Ureter (tissue), 1 donor: Measurements from ENCODE around the gene PUSL1. TPM values are rescaled to one million over a fixed set of nuclear protein-coding genes. Genes with fewer than 3 reads are reported as not detected.
A peak's percentile ranks its signal among the peaks of the same experiment; 100 is the strongest.

ENCODE experiments used
- DNase-seq: peaks from one replicate; pipeline ENCODE4 v3.0.0-alpha.2; 2020; ENCODE audit warnings: low spot score
- total RNA-seq: library from RNA; stranded (reverse); gene quantifications from one replicate; pipeline ENCODE4 v1.2.4, GENCODE V29; 2023
- donor health status: DM: yes; HTN: yes; CAD: no.

PUSL1 gene, protein sequence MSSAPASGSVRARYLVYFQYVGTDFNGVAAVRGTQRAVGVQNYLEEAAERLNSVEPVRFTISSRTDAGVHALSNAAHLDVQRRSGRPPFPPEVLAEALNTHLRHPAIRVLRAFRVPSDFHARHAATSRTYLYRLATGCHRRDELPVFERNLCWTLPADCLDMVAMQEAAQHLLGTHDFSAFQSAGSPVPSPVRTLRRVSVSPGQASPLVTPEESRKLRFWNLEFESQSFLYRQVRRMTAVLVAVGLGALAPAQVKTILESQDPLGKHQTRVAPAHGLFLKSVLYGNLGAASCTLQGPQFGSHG
- 29.0 TPM for total RNA-seq

DNA sequence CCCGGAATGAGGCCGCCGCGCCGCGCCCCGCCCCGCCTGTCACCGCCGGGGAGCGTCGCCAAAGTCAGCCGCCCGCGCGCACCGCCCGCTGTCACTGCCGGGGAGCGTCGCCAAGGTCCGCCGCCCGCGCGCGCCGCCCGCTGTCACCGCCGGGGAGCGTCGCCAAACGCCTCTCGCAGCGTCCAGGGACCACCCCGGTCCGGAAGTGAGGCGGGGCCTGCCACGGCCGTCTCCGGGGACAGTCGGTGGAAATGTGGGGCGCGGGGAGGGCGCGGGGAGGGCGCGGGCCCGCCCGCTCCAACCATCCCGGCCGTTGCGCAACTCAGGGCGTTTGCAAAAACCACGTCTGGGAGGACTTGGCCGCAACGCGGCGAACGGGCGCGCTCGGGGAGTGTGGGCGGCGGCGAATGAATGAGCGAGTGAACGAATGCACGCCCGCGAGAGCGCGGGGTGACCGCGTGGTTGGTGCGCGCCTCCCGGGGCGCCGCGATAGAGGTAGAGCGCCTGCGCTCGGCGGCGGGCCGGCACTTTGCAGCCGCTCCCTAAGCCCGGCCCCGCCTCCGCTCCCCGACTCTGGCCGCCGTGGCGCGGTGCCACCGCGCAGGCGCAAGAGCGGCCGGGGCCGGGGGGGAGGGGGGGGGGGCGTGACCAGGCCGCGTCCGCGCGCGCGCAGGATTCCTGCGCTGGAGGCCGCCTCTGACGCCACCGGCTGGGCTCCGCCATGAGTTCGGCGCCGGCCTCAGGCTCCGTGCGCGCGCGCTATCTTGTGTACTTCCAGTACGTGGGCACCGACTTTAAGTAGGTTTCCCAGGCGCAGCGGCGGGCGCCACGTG lies at the start of gene PUSL1, which contains the start of gene ACAP3:
TSS of gene PUSL1 (plus strand) at position 675 of the 833 bp plus-strand sequence. CDS start at position 722, 47 bp downstream.
TSS of gene ACAP3 (minus strand) at position 8 of the 833 bp plus-strand sequence. CDS start 115 bp downstream, outside the sequence.
- peak; percentile 91 for DNase-seq

DNA sequence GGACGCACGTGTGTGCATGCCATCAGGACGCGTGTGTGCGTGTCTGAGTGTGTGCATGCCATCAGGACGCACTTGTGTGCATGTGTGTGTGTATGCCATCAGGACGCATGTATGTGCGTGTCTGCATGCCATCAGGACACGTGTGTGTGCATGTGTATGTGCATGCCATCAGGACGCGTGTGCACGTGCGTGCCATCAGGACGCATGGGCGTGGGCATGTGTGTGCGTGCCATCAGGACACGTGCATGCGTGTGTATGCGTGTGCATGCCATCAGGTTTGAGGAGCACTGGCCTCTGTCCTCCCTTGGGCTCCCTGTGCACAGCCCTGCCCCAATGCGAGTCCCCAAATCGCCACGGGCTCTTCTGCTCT lies 49.3 kb upstream of the PUSL1 start:
- no peak for DNase-seq

DNA sequence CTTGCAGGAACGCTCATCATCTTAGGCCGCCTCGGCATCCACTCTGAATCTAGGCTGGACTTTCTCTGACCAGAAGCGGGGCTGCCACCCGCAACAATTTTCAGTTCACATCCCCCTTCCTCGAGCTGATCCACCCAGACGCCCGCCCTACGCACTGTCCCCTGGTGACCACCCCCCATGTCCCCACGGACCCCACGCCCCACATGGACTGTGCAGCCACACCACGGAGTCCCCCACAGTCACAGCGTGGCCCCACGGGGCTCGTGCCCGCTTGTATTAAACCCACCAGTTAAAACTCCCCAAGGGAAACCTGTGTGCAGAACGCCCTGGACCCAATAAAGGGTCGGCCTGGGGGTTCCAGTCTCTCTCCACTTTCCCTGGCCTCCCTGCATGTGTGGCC lies 48.9 kb upstream of the PUSL1 start:
- no peak for DNase-seq

DNA sequence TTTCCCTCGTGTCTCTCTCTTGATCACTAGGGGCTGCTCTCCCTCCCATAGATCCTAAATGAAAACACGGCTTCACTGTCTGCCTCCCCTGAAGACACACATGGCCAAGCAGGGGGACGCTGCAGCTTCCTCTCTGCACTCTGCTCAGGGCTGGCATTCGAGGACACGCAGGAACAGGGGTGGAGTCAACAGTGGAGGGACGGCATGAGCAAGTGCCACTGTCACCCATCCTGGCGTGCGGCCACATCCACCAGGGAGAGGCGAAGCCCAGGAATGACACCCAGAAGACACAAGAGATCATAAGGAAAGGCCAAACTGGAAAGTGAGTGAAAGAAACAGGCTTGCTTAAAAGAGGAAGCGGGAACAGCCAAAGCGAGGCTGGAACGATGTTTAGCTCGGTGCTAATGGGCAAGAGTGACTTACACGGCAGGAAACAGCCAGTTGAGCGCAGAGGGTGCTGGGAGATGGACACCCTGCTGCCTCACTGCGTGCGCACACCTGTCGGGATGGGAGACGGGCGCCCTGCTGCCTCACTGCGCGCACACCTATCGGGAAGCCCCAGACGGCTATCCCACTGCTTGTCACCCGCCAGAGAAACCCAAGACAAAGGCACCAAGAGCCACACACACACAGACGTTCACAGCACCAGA lies 48.3 kb upstream of the PUSL1 start:
- DNase-seq, result no peak

DNA sequence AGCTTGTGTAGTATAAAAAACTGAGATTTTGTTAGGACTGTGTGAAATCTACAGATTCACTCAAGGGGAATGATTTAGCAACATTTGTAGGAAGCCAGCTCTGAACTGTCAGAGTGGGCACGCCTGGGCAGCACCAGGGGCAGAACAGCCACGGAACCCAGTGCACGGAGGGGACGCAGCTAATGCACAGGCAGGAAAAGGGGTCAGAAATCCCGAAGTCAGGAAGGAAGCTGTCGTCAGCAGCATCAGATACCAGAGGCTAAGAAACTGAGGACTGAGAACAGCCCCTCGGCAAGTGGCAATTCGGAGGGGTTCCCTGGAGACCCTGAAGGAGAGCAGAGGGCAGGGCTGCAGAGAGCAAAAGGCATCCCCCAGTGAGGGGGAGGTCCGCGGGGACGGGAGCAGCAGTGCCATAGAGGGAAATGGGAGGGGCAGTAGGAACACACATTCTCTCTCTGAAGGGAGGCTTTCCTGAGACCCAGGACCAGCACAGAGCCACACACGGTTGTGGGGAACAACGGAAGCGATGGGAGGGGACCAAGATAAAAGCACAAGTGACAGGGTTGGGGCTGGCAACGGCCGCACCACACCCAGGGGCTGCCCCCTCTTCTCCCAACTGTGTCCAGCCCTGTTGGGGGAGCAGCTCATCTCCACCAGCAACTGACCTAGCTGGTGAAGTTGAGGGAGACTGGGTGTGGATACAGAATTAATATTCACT lies 47.4 kb upstream of the PUSL1 start:
- DNase-seq, result no peak

DNA sequence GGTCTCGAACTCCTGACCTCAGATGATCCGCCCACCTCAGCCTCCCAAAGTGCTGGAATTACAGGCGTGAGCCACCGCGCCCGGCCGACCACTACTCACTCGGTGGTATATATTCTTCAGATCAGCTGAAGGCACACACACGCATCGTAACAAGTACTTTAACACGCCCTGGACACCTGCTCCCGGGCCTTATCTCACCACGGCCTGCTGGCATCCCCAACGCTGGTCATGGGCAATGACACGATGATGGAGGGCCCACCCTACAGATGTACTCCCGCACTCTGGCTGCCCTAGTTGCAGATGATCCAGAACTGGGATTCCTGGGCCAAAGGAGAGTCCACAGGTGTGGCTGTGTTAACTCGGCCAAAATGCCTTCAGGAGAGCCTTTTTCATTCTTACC lies 46.3 kb upstream of the PUSL1 start:
- DNase-seq, result no peak

DNA sequence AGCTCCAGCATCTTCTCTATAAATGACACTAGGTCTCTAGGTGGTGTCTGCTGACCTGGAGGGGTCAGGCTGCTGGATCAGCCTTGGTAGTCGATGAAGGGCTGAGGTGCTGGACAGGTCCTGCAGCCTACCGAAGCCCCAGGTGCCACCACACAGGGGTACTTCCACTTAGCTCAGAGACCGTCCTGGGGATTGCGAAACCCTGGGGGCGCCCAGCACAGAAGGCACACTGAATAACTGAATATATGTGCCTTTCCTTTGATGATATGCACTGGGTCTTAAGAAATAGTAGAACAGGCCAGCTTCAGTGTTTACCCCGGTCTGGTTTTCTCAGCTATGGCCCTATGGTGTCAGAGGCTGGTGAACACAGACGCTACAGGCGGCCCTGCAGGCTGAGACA lies 45.6 kb upstream of the PUSL1 start:
- DNase-seq, result no peak

DNA sequence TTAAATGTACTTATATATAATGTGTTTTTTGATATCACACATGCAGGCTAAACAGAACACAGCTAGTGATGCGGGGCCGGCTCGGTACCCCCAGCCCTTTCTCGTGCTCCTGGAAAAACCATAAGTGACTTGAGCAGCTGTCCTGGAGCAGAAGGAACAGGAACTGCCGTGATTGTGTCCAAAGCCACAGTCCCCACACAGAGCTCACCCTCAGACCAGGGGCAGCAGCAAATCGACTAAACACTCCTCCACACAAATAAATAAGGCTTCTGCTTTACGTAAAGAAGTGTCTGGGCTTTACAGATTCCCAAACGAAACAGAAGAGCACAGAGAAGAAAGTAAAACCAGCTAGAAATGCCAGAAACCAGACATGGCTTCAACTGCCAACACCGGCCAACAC lies 44.4 kb upstream of the PUSL1 start:
- no peak for DNase-seq

DNA sequence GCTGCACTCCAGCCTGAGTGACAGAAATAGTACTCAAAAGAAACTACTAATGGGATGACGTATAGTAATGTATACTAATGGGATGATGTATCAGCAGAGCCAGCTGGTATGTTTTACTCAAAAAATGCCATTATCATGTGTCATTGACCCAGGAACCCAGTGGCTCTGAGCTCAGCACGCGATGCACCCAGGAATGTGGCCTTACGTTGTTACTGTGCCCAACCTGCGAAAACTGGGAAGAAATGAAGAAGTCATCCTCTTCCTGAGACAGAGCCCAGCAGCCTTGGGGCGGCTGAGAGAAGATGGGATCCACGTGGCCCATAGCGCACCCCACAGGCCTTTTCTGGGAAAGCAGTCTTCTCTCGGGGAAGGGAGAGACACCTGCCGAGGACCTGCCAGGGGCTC lies 43.5 kb upstream of the PUSL1 start:
- no peak for DNase-seq

DNA sequence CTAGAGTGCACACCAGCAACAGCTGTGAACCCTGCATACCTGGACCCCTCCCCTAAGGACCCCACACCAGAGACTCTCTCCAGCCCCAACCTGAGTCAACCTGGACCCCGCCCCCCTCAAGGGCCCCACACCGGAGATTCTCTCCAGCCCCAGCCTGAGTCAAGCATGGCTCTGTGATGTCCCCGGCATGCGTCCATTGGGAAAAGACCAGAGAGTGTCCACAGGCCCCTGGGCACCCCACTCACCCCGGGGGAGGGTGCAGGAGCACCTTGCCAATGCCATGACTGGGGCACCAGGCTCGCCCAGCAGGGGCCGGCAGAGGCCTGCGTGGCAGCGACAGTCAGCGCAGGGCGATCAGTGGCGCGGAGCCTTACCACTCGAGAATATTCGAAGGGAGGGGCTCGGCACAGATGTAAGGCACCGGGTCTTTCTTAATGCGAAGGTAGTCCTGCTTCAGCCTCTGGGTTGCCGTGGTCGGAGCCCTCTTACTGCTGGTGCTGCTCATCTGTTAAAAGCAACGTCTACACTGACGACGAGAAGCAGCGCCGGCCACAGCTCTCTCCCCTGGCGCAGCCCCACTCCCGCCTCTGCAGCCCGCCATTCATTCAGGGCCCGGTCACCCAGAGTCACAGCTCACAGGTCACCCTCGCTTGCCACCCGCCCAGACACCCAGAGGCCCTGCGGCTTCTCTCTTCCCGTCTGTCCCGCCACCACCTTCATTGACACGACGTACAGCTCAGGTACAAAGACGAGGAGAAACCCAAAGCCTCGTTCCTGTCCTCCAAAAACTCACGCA lies 40.7 kb upstream of the PUSL1 start:
- no peak for DNase-seq

DNA sequence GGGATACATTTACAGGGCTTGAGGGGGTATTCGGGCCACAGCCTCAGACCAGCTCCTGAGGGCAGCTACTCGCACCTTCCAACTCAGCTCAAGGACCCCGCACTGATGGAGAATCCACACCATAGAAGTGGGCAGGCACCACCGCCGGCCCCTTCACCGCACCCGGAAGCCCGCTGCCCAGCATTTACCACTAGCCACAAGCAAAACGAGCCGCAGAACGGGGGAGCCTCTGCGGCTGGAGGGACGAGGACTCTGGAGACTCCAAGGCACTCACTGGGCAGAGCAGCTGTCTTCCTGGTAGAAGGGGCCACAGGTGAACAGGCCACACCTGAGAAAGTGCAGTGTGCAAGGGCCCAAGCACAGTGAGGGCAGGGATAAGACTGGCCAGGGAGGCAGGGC lies 40.1 kb upstream of the PUSL1 start:
- DNase-seq, result no peak

DNA sequence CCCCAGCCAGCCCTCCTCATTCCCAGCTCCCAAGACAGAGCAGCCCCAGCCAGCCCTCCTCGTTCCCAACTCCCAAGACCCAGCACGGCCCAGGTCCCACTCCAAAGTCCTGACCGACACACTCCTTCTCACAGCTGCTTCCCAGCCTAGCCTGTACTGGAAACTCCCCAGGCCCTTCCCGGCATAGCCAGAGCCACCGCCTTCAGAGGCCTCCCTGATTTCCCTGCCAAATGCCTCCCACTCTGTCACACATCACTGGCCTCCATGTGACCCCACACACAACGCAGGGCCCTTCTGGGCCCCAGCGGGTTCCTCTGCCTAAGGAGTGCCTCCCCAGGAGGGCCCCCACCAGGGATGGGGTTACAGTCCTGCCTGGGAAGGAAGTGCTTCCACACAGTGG lies 37.6 kb upstream of the PUSL1 start:
- no peak for DNase-seq

DNA sequence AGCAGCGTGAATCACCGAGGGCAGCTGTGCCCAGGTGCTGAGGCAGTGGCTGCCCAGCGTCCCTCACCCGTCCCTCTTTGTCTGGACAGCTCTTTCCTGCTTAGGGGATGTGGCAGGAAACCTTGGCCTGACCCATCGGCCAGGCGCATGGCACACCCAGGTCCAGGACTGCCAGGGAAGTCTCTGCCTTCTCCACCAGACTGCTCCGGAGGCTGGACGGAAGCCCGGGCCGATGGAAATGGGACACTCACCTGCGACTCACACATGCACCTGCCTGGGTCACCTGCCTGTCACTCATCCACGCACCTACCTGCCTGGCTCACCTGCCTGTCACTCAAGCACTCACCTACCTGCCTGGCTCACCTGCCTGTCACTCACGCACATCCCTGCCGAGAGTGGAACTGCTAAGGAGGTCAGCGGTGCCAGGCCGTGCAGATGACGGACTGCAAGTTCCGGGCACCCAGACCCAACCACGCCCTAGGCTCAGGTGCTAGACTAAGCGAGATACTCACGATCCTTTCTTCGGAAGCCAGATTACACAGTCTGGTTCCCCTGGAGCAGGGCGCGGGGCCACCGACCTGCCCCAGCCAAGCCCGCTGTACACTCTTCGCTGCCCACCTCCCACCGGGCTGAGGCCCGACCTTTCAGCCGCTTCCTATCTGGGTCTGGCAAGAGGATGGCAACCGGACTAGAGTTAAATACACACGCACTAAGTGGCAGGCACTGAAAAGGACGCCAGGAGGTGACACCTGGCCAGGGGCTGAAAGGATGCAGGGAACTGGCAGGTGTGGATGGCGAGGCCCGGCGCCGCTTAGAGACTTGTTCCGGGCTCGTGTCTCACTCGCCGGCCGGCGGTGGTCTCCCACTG lies 35.8 kb upstream of the PUSL1 start:
- no peak for DNase-seq

DNA sequence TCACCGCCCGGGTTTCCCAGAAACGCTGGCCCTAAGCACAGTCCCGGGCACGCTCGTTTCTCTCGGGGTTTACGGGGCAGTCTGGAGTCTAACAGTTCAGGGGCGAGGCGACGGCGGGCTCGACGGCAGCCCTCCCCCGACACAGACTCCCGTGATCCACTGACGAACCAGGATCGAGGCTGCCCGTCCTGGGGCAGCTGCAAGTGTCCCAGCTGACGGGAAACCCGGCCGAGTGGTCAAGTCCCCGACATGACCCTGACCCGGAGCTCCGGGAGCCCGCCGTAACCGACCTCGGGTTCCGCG lies 35.2 kb upstream of the PUSL1 start:
- no peak for DNase-seq

DNA sequence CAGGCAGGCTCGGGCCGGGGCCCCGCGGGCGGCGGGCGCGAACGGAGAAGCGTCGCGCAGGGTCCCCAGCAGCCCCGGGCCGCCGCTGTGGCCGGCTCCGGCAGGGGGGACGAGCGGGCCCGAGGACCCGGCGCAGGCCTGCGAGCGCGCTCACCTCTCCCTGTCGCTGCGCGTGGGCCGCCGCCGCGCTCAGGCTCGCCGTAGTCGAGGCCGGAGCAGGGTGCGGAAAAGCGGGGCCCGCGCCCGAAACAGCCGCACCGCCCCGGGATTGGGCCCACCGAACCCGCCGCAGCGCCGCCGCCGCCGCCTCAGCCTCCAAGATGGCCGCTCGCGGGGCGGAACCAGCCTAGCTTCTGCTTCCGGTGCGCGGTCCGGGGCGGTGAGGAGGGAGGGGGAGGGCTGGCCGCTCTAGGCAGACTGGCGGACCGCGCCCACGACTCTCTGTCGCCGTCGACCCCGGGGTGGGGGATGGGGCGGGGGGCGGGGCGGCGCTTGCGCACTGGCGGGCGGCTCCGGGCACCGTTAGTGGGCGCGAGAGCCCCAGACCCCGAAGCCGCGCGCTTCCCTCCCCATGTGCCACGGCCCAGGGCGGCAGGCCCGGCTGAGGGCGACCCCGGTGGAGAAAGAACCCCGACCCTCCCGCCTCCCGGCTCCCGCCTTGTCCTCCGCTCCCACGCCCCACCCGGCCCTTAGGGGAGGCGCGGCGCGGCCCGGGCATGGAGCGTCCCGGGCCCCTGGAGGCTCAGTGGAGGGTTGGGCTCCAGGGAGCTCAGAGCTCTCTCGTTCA lies 34.7 kb upstream of the PUSL1 start, which contains the start of gene UBE2J2:
TSS of gene UBE2J2 (minus strand) at position 343 of the 787 bp plus-strand sequence. CDS start 5,862 bp downstream, outside the sequence.
- DNase-seq, result peak; percentile 95

DNA sequence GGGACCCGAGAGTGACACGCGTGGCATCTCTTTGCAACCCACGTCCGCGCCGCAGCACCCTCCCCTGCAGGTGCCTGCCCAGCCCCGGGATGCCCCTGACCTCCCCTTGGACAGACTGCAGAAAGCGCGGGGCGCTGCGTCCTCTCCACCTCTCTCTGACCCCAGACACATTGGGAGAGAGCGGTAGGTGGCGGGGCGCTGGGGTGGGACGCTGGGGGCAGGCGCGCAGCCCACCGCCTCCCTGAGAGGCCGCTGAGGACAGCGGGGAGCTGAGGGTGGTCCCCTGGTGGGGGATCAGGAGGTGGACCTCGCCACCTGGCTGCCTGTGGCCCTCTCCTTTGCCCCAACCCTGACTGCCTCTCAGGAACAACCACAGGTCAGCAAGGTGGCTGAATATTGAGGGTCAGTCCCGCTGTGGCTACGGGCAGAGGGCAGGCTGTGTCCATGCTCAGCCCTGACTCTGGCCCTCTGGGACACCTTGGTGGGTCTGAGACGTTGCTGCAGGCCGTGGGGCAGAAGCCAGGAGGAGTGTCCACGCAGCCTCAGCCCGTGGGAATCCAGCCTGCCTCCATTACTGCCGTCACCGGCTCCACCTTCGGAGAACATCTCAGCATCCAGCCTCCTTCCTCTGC lies 34.0 kb upstream of the PUSL1 start:
- DNase-seq, result no peak

DNA sequence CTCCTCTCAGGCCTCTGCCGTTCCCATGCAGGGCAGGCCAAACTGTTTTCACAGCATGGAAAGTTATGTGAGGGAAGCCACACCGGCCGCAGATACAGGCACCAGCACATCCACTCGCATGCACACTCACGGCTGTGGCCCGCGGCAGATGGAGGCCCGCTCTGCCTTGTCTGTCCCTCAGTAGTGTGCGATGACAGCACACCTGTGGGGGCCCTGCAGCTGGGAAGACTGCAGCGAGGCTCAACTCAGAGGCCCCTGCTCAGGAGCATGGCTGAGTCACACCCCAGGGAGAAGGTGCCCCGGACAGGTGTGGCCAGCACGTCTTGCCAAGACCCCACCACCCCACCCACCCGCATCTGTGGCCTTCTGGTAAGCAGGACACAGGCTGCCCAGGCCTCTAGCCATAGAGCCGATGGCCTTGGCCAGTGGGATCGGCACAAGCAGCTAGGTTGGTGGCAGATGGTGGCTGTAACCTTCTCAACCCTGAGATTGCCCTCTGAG lies 33.4 kb upstream of the PUSL1 start:
- no peak for DNase-seq

DNA sequence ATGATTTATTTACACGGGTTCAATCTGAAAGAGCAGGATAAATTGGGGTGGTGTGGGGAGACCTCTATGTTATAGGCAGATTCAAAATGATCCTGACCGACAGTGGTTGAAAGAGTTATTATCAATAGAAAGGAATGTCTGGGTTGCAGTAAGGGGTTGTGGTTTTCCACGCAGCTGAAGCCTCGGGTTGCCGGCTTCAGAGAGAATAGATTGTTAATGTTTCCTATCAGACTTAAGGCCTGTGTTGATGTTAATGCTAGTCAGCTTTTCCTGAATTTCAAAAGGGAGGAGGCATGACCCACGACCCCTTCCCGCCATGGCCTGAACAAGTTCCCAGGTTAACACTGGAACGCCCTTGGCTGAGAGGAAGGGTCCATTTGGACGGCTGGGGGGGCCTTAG lies 32.6 kb upstream of the PUSL1 start:
- no peak for DNase-seq

DNA sequence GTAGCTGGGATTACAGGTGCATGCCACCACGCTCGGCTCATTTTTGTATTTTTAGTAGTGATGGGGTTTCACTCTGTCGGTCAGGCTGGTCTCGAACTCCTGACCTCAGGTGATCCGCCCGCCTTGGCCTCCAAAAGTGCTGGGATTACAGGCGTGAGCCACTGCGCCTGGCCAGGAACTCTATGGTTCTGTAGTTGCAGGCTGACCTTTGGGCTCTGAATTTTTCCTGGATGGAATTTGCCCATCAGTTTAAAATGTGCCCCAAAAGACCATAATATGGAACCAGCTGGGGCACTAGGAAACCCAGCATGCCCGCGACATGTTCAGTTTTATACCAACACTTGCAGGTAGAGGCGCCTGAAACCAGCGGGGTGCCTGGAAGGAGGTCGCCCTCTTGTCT lies 29.8 kb upstream of the PUSL1 start:
- DNase-seq, result no peak
